WTC11 (cell line): Measurements from ENCODE around the gene PI4KA. TPM values are rescaled to one million over a fixed set of nuclear protein-coding genes. Genes with fewer than 3 reads are reported as not detected.

Experiments
- ATAC-seq: fragments of 200-7000 bp; cut with Tn5 transposase; 2 replicates; pipeline ENCODE4 v1.10.0; 2021; ENCODE audit warnings: mild to moderate bottlenecking, moderate library complexity
- CTCF ChIA-PET: fragments of 300-600 bp; sonication (Branson Sonifier 250); formaldehyde crosslinking; loops from one replicate; lab custom pipeline; 2021; ENCODE audit warnings: antibody characterized with exemption; lab: Charles Lee
- POLR2A ChIA-PET: fragments of 350-600 bp; sonication (Branson Sonifier 250); formaldehyde crosslinking; loops from one replicate; lab custom pipeline; 2021; ENCODE audit warnings: antibody characterized with exemption; lab: Charles Lee
- DNase-seq: peaks from one replicate; pipeline ENCODE4 v3.0.0; 2021; ENCODE audit warnings: low spot score
- H3K27ac Mint-ChIP-seq: 2 replicates; pipeline ENCODE4 v1.8.0; 2021; ENCODE audit warnings: mixed read lengths
- H3K27me3 Mint-ChIP-seq: 2 replicates; pipeline ENCODE4 v1.8.0; 2021; ENCODE audit warnings: low read depth, mild to moderate bottlenecking, moderate library complexity, mixed read lengths
- H3K36me3 Mint-ChIP-seq: 2 replicates; pipeline ENCODE4 v1.8.0; 2021; ENCODE audit warnings: mixed read lengths
- H3K4me1 Mint-ChIP-seq: 2 replicates; pipeline ENCODE4 v1.8.0; 2022; ENCODE audit warnings: mixed read lengths
- H3K4me3 Mint-ChIP-seq: 2 replicates; pipeline ENCODE4 v1.8.0; 2021; ENCODE audit warnings: mild to moderate bottlenecking, moderate library complexity, mixed read lengths
- H3K9me3 Mint-ChIP-seq: 2 replicates; pipeline ENCODE4 v1.8.0; 2021; ENCODE audit warnings: mixed read lengths
- ARID4B ChIP-seq: sonication (generic); formaldehyde crosslinking; IDR thresholded peaks from 2 replicates; pipeline ENCODE4 v1.8.0; 2023; ENCODE audit warnings: missing genetic modification reagents, mild to moderate bottlenecking, borderline replicate concordance
- E2F4 ChIP-seq: sonication (generic); formaldehyde crosslinking; IDR thresholded peaks from 2 replicates; pipeline ENCODE4 v1.8.1; 2022; ENCODE audit warnings: low read depth, mild to moderate bottlenecking, moderate library complexity, missing genetic modification reagents, borderline replicate concordance
- FOXJ3 ChIP-seq: sonication (generic); formaldehyde crosslinking; IDR thresholded peaks from 2 replicates; pipeline ENCODE4 v1.9.0; 2021; ENCODE audit warnings: missing genetic modification reagents, mild to moderate bottlenecking, borderline replicate concordance
- FOXK1 ChIP-seq: sonication (generic); formaldehyde crosslinking; IDR thresholded peaks from 2 replicates; pipeline ENCODE4 v1.8.0; 2022; ENCODE audit warnings: mild to moderate bottlenecking, moderate library complexity, missing genetic modification reagents
- FOXP1 ChIP-seq: sonication (generic); formaldehyde crosslinking; IDR thresholded peaks from 2 replicates; pipeline ENCODE4 v1.8.0; 2022; ENCODE audit warnings: missing genetic modification reagents, mild to moderate bottlenecking, moderate library complexity, borderline replicate concordance
- GRHL2 ChIP-seq: fragments of 250-450 bp; sonication (Bioruptor Pico); IDR thresholded peaks from 2 replicates; pipeline ENCODE4 v1.8.0; 2022; ENCODE audit warnings: mild to moderate bottlenecking, moderate library complexity; ENCODE audit not compliant: insufficient replicate concordance, severe bottlenecking
- JAZF1 ChIP-seq: fragments of 250-450 bp; sonication (Bioruptor Pico); IDR thresholded peaks from 2 replicates; pipeline ENCODE4 v1.9.0; 2021; ENCODE audit warnings: moderate library complexity, mild to moderate bottlenecking, inconsistent platforms
- JUN ChIP-seq: sonication (generic); formaldehyde crosslinking; IDR thresholded peaks from 2 replicates; pipeline ENCODE4 v1.8.0; 2023; ENCODE audit warnings: mild to moderate bottlenecking, missing genetic modification reagents
- MXD4 ChIP-seq: fragments of 250-450 bp; sonication (Bioruptor Pico); IDR thresholded peaks from 2 replicates; pipeline ENCODE4 v1.8.0; 2021; ENCODE audit warnings: mild to moderate bottlenecking, moderate library complexity, borderline replicate concordance
- RELA ChIP-seq: sonication (generic); formaldehyde crosslinking; IDR thresholded peaks from 2 replicates; pipeline ENCODE4 v1.8.1; 2022; ENCODE audit warnings: missing genetic modification reagents, mild to moderate bottlenecking, borderline replicate concordance
- RORB ChIP-seq: fragments of 250-450 bp; sonication (Bioruptor Pico); IDR thresholded peaks from 2 replicates; pipeline ENCODE4 v1.9.0; 2021; ENCODE audit warnings: mild to moderate bottlenecking
- ZNF671 ChIP-seq: fragments of 250-450 bp; sonication (Bioruptor Pico); IDR thresholded peaks from 2 replicates; pipeline ENCODE4 v1.8.0; 2021; ENCODE audit warnings: mild to moderate bottlenecking
- total RNA-seq: library from RNA; stranded (reverse); gene quantifications from 3 replicates; pipeline ENCODE4 v1.2.3, GENCODE V29; 2021
- TF ChIP-seq, protein P1 (sequence below): sonication (generic); formaldehyde crosslinking; IDR thresholded peaks from 2 replicates; pipeline ENCODE4 v1.8.0; 2023; ENCODE audit warnings: mild to moderate bottlenecking, missing genetic modification reagents
- TF ChIP-seq, protein P2 (sequence below): fragments of 250-450 bp; sonication (Bioruptor Pico); IDR thresholded peaks from 2 replicates; pipeline ENCODE4 v2.1.2; 2022; ENCODE audit warnings: mild to moderate bottlenecking, moderate library complexity
- TF ChIP-seq, protein P3 (sequence below): fragments of 250-450 bp; sonication (Bioruptor Pico); IDR thresholded peaks from 2 replicates; pipeline ENCODE4 v1.9.0; 2021; ENCODE audit warnings: moderate library complexity, mild to moderate bottlenecking, inconsistent platforms, borderline replicate concordance
- TF ChIP-seq, protein P4 (sequence below): sonication (generic); formaldehyde crosslinking; IDR thresholded peaks from 2 replicates; pipeline ENCODE4 v1.8.0; 2022; ENCODE audit warnings: mild to moderate bottlenecking, missing genetic modification reagents
- TF ChIP-seq, protein P5 (sequence below): sonication (generic); formaldehyde crosslinking; IDR thresholded peaks from 2 replicates; pipeline ENCODE4 v1.8.1; 2023; ENCODE audit warnings: mild to moderate bottlenecking, missing genetic modification reagents, moderate library complexity

Gene PI4KA
- total RNA-seq, 1 experiment from 2014 or later = 45.5 TPM

DNA sequence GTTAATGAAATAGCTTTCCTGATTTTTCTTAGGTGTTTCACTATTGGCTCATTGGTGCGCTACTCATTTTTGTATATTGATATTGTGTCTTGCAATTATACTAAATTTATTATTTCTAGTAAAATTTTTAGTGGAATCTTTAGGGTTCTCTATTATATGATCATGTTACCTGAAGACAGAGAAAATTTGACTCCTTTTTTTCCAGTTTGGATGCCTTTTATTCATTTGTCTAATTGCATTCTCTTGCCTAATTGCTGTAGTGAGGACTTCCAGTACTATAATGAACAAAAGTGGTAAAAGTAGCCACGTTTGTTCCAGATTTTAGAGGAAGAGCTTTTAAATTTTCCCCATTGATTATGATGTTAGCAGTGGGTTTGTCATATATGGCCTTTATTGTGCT, 198.7 kb downstream of the PI4KA start (continued):
- TF ChIP-seq, protein P1, sequence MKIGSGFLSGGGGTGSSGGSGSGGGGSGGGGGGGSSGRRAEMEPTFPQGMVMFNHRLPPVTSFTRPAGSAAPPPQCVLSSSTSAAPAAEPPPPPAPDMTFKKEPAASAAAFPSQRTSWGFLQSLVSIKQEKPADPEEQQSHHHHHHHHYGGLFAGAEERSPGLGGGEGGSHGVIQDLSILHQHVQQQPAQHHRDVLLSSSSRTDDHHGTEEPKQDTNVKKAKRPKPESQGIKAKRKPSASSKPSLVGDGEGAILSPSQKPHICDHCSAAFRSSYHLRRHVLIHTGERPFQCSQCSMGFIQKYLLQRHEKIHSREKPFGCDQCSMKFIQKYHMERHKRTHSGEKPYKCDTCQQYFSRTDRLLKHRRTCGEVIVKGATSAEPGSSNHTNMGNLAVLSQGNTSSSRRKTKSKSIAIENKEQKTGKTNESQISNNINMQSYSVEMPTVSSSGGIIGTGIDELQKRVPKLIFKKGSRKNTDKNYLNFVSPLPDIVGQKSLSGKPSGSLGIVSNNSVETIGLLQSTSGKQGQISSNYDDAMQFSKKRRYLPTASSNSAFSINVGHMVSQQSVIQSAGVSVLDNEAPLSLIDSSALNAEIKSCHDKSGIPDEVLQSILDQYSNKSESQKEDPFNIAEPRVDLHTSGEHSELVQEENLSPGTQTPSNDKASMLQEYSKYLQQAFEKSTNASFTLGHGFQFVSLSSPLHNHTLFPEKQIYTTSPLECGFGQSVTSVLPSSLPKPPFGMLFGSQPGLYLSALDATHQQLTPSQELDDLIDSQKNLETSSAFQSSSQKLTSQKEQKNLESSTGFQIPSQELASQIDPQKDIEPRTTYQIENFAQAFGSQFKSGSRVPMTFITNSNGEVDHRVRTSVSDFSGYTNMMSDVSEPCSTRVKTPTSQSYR (CRISPR knock-in tag) = no peak
- TF ChIP-seq FOXK1 (CRISPR knock-in tag) = no peak
- no peak for TF ChIP-seq ZNF671 (CRISPR knock-in tag)
- no peak for TF ChIP-seq FOXJ3 (CRISPR knock-in tag)
- TF ChIP-seq RORB (CRISPR knock-in tag) = no peak
- no peak for TF ChIP-seq FOXP1 (CRISPR knock-in tag)
- TF ChIP-seq, protein P2, sequence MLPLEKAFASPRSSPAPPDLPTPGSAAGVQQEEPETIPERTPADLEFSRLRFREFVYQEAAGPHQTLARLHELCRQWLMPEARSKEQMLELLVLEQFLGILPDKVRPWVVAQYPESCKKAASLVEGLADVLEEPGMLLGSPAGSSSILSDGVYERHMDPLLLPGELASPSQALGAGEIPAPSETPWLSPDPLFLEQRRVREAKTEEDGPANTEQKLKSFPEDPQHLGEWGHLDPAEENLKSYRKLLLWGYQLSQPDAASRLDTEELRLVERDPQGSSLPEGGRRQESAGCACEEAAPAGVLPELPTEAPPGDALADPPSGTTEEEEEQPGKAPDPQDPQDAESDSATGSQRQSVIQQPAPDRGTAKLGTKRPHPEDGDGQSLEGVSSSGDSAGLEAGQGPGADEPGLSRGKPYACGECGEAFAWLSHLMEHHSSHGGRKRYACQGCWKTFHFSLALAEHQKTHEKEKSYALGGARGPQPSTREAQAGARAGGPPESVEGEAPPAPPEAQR (CRISPR knock-in tag) = no peak

GRCh38 chr22:20659258-20659657, 199.4 kb downstream of the PI4KA start:
- no peak for ATAC-seq
- H3K27me3 Mint-ChIP-seq = peaks cover 7% of the 10 kb centered on the region
- TF ChIP-seq MXD4 (CRISPR knock-in tag) (no peak), ARID4B (CRISPR knock-in tag) (no peak), RELA (CRISPR knock-in tag) (no peak), FOXJ3 (CRISPR knock-in tag) (no peak), JUN (CRISPR knock-in tag) (no peak), GRHL2 (no peak), JAZF1 (CRISPR knock-in tag) (no peak), E2F4 (CRISPR knock-in tag) (no peak)
- TF ChIP-seq, protein P3, sequence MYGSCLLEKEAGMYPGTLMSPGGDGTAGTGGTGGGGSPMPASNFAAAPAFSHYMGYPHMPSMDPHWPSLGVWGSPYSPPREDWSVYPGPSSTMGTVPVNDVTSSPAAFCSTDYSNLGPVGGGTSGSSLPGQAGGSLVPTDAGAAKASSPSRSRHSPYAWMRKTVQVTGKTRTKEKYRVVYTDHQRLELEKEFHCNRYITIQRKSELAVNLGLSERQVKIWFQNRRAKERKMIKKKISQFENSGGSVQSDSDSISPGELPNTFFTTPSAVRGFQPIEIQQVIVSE (CRISPR knock-in tag) = no peak
- TF ChIP-seq, protein P4, sequence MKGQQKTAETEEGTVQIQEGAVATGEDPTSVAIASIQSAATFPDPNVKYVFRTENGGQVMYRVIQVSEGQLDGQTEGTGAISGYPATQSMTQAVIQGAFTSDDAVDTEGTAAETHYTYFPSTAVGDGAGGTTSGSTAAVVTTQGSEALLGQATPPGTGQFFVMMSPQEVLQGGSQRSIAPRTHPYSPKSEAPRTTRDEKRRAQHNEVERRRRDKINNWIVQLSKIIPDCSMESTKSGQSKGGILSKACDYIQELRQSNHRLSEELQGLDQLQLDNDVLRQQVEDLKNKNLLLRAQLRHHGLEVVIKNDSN (CRISPR knock-in tag) = no peak
- TF ChIP-seq, protein P5, sequence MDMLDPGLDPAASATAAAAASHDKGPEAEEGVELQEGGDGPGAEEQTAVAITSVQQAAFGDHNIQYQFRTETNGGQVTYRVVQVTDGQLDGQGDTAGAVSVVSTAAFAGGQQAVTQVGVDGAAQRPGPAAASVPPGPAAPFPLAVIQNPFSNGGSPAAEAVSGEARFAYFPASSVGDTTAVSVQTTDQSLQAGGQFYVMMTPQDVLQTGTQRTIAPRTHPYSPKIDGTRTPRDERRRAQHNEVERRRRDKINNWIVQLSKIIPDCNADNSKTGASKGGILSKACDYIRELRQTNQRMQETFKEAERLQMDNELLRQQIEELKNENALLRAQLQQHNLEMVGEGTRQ (CRISPR knock-in tag) = no peak
- H3K36me3 Mint-ChIP-seq = no peaks in the 10 kb centered on the region
- peaks cover 11% of the 10 kb centered on the region for H3K9me3 Mint-ChIP-seq
- ChIA-PET CTCF (no interaction called here), POLR2A (no interaction called here)
- H3K27ac Mint-ChIP-seq = no peak overlapping the region
- no peak for DNase-seq
- H3K4me3 Mint-ChIP-seq = no peak overlapping the region
- no peaks in the 10 kb centered on the region for H3K4me1 Mint-ChIP-seq
